Loucy (cell line): ENCODE measurements around the gene CILP.

ENCODE experiments used
- EZH2phosphoT487 ChIP-seq: fragments of 200-600 bp; IDR thresholded peaks from 2 replicates; pipeline ENCODE4 v1.6.1; 2018; ENCODE audit warnings: antibody characterized with exemption, mild to moderate bottlenecking, moderate library complexity, borderline replicate concordance
- TF ChIP-seq, protein P1 (sequence below): fragments of 200-600 bp; sonication (generic); conservative IDR thresholded peaks from 2 replicates; pipeline ENCODE4 v1.5.1; 2014; ENCODE audit warnings: mild to moderate bottlenecking, antibody characterized with exemption, low read length

DNA sequence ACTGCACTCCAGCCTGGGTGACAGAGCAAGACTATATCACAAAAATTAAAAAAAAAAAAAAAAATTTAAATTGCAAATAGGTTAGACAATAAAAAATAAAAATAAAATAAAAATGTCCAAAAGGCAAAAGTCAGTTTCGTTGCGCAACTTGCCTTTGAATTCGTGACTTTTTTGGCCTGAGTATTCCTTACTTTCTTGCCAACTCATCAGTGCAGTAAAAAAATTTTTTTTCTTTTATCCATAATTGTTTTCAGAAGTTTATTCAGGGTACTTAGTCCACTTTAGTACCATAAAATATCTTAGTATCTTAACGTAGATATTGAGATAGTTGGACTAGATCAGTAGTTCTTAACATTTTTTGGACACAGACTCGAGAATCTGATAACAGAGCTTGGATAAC lies 22.4 kb upstream of the CILP start:
- TF ChIP-seq, protein P1, sequence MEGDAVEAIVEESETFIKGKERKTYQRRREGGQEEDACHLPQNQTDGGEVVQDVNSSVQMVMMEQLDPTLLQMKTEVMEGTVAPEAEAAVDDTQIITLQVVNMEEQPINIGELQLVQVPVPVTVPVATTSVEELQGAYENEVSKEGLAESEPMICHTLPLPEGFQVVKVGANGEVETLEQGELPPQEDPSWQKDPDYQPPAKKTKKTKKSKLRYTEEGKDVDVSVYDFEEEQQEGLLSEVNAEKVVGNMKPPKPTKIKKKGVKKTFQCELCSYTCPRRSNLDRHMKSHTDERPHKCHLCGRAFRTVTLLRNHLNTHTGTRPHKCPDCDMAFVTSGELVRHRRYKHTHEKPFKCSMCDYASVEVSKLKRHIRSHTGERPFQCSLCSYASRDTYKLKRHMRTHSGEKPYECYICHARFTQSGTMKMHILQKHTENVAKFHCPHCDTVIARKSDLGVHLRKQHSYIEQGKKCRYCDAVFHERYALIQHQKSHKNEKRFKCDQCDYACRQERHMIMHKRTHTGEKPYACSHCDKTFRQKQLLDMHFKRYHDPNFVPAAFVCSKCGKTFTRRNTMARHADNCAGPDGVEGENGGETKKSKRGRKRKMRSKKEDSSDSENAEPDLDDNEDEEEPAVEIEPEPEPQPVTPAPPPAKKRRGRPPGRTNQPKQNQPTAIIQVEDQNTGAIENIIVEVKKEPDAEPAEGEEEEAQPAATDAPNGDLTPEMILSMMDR: no peak
- TF ChIP-seq EZH2phosphoT487: no peak
